HepG2 (cell line): ENCODE data around the gene GNAS. TPM values are rescaled to one million over a fixed set of nuclear protein-coding genes. Genes with fewer than 3 reads are reported as not detected.

Source experiments
- CBX5 ChIP-seq: sonication (generic); formaldehyde crosslinking; IDR thresholded peaks from 2 replicates; pipeline ENCODE4 v1.4.0; 2020; ENCODE audit warnings: missing genetic modification reagents, borderline replicate concordance
- HNRNPLL ChIP-seq: fragments of 200-400 bp; formaldehyde crosslinking; IDR thresholded peaks from 2 replicates; pipeline ENCODE4 v1.6.1; 2017; ENCODE audit warnings: mild to moderate bottlenecking, low read depth, low read length; ENCODE audit not compliant: poor library complexity, severe bottlenecking
- KAT7 ChIP-seq: IDR thresholded peaks from 2 replicates; pipeline ENCODE4 v1.6.1; 2018; ENCODE audit warnings: borderline replicate concordance, missing compliant biosample characterization
- POGZ ChIP-seq: sonication (generic); formaldehyde crosslinking; IDR thresholded peaks from 2 replicates; pipeline ENCODE4 v1.4.0; 2020; ENCODE audit warnings: mild to moderate bottlenecking, missing genetic modification reagents
- ZBTB3 ChIP-seq: sonication (generic); formaldehyde crosslinking; IDR thresholded peaks from 2 replicates; pipeline ENCODE4 v1.4.0; 2020; ENCODE audit warnings: low read depth, mild to moderate bottlenecking, moderate library complexity, missing genetic modification reagents, borderline replicate concordance
- ZFY ChIP-seq: sonication (generic); formaldehyde crosslinking; IDR thresholded peaks from 2 replicates; pipeline ENCODE4 v1.4.0; 2020; ENCODE audit warnings: missing genetic modification reagents
- ZNF367 ChIP-seq: sonication (generic); formaldehyde crosslinking; IDR thresholded peaks from 2 replicates; pipeline ENCODE4 v1.4.0; 2020; ENCODE audit warnings: missing genetic modification reagents, borderline replicate concordance
- polyA plus RNA-seq, 8 experiments: library from polyadenylated mRNA; depleted of rRNA in 3 of 8; stranded (reverse) in 7 of 8; unstranded in 1 of 8; fragments of >200 nt; fragmentation: Illumina TruSeq in 4 of 8; extraction: Trizol in 4 of 8; gene quantifications; 2 replicates each; pipeline versions ENCODE4 v1.2.1 to v1.2.3, GENCODE V29; 2011 to 2016; ENCODE audit warnings: low read depth in 4 of 8, missing spikeins in 1 of 8, mixed read lengths in 1 of 8; ENCODE audit not compliant: insufficient read depth in 1 of 8
- total RNA-seq, 5 experiments: library from RNA; depleted of rRNA; stranded (reverse); fragments of >200 nt; fragmentation: Illumina TruSeq; extraction: Trizol; gene quantifications; 2 replicates each; pipeline ENCODE4 v1.2.3, GENCODE V29; 2016; ENCODE audit warnings: low read depth in 1 of 5
- TF ChIP-seq, protein P1 (sequence below): sonication (generic); formaldehyde crosslinking; IDR thresholded peaks from 2 replicates; pipeline ENCODE4 v1.8.0; 2022; ENCODE audit warnings: missing genetic modification reagents, mild to moderate bottlenecking, inconsistent platforms, borderline replicate concordance
- TF ChIP-seq, protein P2 (sequence below): sonication (generic); formaldehyde crosslinking; IDR thresholded peaks from 2 replicates; pipeline ENCODE4 v1.8.1; 2023; ENCODE audit warnings: missing genetic modification reagents, mild to moderate bottlenecking, borderline replicate concordance
- TF ChIP-seq, protein P3 (sequence below): sonication (generic); formaldehyde crosslinking; IDR thresholded peaks from 2 replicates; pipeline ENCODE4 v1.8.0; 2022; ENCODE audit warnings: mild to moderate bottlenecking, missing genetic modification reagents; ENCODE audit not compliant: insufficient replicate concordance
- TF ChIP-seq, protein P4 (sequence below): sonication (generic); formaldehyde crosslinking; IDR thresholded peaks from 2 replicates; pipeline ENCODE4 v1.5.0; 2020; ENCODE audit warnings: mild to moderate bottlenecking, missing genetic modification reagents
- TF ChIP-seq, protein P5 (sequence below): sonication (generic); formaldehyde crosslinking; IDR thresholded peaks from 2 replicates; pipeline ENCODE4 v1.9.0; 2022; ENCODE audit warnings: low read depth, missing genetic modification reagents
- TF ChIP-seq, protein P6 (sequence below): sonication (generic); formaldehyde crosslinking; IDR thresholded peaks from 2 replicates; pipeline ENCODE4 v1.5.0; 2020; ENCODE audit warnings: missing genetic modification reagents
- TF ChIP-seq, protein P7 (sequence below): IDR thresholded peaks from 2 replicates; pipeline ENCODE4 v1.6.1; 2016; ENCODE audit warnings: low read depth

The GNAS gene
- total and polyA plus RNA-seq, 2 of the 13 experiments (the other 11 are each of a cell fraction or from before 2014, with no cell fraction given), result 407 to 1,008 TPM

DNA sequence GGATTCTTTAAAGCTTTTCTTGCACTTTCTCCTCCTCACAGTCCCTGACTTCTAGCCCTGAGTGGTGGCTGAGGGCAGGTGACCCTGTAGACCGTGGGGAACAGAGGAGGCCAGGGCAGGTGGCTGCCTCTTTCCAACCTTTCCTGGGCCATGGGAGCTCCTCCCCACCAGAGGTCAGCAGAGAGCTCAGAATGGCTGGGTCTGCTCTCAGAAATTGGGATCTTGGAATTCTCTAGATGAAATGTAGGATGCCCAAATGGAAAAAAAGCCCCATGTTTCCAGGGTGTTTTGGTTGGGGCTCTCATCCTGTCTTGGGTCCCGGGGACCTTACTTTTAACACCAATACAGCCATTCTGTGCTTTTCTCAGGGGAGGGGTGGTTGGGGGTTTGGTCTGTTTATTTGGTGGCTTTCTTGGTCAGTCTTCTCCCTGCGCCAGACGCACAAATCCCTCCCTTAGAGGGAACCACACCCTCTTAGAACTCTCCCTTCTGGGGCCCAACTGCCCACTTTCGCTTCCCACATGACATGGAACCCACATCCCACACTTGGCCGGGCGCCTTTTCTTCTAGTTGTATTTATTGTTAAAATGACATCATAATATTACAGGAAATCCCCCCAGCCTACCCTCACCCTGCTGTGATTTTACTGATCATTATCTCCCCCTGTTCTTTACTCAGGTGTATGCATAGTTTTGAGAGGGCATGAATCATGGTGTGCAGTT, 17.9 kb downstream of the GNAS start (continued):
- TF ChIP-seq, protein P1, sequence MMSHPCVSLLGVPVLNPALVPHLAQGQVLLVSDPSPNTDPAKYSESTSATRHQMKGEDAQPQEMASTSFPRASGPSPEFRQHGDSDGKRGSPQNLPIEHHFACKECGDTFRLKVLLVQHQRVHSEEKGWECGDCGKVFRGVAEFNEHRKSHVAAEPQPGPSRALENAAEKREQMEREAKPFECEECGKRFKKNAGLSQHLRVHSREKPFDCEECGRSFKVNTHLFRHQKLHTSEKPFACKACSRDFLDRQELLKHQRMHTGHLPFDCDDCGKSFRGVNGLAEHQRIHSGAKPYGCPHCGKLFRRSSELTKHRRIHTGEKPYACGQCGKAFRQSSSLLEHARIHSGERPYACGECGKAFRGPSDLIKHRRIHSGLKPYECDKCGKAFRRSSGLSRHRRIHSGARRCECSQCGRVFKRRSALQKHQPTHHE (CRISPR knock-in tag), result no peak
- TF ChIP-seq, protein P2, sequence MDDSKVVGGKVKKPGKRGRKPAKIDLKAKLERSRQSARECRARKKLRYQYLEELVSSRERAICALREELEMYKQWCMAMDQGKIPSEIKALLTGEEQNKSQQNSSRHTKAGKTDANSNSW, result 0 out of 2 replicates have a peak, but pooled peaks have one; percentile 43
- TF ChIP-seq, protein P3, sequence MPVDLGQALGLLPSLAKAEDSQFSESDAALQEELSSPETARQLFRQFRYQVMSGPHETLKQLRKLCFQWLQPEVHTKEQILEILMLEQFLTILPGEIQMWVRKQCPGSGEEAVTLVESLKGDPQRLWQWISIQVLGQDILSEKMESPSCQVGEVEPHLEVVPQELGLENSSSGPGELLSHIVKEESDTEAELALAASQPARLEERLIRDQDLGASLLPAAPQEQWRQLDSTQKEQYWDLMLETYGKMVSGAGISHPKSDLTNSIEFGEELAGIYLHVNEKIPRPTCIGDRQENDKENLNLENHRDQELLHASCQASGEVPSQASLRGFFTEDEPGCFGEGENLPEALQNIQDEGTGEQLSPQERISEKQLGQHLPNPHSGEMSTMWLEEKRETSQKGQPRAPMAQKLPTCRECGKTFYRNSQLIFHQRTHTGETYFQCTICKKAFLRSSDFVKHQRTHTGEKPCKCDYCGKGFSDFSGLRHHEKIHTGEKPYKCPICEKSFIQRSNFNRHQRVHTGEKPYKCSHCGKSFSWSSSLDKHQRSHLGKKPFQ (CRISPR knock-in tag), result no peak
- TF ChIP-seq CBX5 (0 out of 2 replicates have a peak, but pooled peaks have one; percentile 46), POGZ (CRISPR knock-in tag) (no peak), KAT7 (CRISPR knock-in tag) (no peak), HNRNPLL (no peak), ZBTB3 (CRISPR knock-in tag) (no peak), ZNF367 (CRISPR knock-in tag) (no peak), ZFY (CRISPR knock-in tag) (no peak)
- TF ChIP-seq, protein P4, sequence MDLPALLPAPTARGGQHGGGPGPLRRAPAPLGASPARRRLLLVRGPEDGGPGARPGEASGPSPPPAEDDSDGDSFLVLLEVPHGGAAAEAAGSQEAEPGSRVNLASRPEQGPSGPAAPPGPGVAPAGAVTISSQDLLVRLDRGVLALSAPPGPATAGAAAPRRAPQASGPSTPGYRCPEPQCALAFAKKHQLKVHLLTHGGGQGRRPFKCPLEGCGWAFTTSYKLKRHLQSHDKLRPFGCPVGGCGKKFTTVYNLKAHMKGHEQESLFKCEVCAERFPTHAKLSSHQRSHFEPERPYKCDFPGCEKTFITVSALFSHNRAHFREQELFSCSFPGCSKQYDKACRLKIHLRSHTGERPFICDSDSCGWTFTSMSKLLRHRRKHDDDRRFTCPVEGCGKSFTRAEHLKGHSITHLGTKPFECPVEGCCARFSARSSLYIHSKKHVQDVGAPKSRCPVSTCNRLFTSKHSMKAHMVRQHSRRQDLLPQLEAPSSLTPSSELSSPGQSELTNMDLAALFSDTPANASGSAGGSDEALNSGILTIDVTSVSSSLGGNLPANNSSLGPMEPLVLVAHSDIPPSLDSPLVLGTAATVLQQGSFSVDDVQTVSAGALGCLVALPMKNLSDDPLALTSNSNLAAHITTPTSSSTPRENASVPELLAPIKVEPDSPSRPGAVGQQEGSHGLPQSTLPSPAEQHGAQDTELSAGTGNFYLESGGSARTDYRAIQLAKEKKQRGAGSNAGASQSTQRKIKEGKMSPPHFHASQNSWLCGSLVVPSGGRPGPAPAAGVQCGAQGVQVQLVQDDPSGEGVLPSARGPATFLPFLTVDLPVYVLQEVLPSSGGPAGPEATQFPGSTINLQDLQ (CRISPR knock-in tag), result no peak
- TF ChIP-seq, protein P5, sequence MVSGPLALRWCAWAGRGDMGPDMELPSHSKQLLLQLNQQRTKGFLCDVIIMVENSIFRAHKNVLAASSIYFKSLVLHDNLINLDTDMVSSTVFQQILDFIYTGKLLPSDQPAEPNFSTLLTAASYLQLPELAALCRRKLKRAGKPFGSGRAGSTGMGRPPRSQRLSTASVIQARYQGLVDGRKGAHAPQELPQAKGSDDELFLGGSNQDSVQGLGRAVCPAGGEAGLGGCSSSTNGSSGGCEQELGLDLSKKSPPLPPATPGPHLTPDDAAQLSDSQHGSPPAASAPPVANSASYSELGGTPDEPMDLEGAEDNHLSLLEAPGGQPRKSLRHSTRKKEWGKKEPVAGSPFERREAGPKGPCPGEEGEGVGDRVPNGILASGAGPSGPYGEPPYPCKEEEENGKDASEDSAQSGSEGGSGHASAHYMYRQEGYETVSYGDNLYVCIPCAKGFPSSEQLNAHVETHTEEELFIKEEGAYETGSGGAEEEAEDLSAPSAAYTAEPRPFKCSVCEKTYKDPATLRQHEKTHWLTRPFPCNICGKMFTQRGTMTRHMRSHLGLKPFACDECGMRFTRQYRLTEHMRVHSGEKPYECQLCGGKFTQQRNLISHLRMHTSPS (CRISPR knock-in tag), result no peak
- TF ChIP-seq, protein P6, sequence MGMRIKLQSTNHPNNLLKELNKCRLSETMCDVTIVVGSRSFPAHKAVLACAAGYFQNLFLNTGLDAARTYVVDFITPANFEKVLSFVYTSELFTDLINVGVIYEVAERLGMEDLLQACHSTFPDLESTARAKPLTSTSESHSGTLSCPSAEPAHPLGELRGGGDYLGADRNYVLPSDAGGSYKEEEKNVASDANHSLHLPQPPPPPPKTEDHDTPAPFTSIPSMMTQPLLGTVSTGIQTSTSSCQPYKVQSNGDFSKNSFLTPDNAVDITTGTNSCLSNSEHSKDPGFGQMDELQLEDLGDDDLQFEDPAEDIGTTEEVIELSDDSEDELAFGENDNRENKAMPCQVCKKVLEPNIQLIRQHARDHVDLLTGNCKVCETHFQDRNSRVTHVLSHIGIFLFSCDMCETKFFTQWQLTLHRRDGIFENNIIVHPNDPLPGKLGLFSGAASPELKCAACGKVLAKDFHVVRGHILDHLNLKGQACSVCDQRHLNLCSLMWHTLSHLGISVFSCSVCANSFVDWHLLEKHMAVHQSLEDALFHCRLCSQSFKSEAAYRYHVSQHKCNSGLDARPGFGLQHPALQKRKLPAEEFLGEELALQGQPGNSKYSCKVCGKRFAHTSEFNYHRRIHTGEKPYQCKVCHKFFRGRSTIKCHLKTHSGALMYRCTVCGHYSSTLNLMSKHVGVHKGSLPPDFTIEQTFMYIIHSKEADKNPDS (CRISPR knock-in tag), result no peak
- TF ChIP-seq, protein P7, sequence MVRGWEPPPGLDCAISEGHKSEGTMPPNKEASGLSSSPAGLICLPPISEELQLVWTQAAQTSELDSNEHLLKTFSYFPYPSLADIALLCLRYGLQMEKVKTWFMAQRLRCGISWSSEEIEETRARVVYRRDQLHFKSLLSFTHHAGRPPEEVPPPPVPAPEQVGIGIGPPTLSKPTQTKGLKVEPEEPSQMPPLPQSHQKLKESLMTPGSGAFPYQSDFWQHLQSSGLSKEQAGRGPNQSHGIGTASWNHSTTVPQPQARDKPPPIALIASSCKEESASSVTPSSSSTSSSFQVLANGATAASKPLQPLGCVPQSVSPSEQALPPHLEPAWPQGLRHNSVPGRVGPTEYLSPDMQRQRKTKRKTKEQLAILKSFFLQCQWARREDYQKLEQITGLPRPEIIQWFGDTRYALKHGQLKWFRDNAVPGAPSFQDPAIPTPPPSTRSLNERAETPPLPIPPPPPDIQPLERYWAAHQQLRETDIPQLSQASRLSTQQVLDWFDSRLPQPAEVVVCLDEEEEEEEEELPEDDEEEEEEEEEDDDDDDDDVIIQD (CRISPR knock-in tag), result no peak
